NCI-H187 (cell line): ENCODE data around the gene MEMO1.
A peak's percentile ranks its signal among the peaks of the same experiment; 100 is the strongest.
"Not testable (repeated sequence)": the region's sequence is repeated elsewhere in the genome, so short reads cannot be mapped to it uniquely, and the experiment has no call there.

Experiments used
- DNase-seq, 2 experiments: peaks; one replicate each; lab custom pipeline; 2025; lab: John Stamatoyannopoulos, UW

Gene MEMO1

GRCh38 chr2:32010670-32011484, at the start of gene MEMO1:
Gene MEMO1 (minus strand): TSS chr2:32011008. CDS start chr2:32010247, 761 bp downstream.
- peak; percentile 93 to 96 for DNase-seq

- DNase-seq: no peak
Observed at GRCh38 chr2:32060266-32060665, 49.5 kb upstream of the MEMO1 start.

- no peak for DNase-seq
Observed at GRCh38 chr2:32058130-32058529, 47.3 kb upstream of the MEMO1 start.

GRCh38 chr2:32054583-32054982, 43.8 kb upstream of the MEMO1 start:
- not testable (repeated sequence) for DNase-seq

- no peak for DNase-seq
Observed at GRCh38 chr2:32051836-32052439, 41.1 kb upstream of the MEMO1 start.

- DNase-seq: no peak
Observed at GRCh38 chr2:32043561-32043960, 32.8 kb upstream of the MEMO1 start.

GRCh38 chr2:32039447-32040219, 28.8 kb upstream of the MEMO1 start, which contains the start of gene DPY30:
Gene DPY30 (minus strand): TSS chr2:32039805. CDS start chr2:32039456, 349 bp downstream.
- DNase-seq: peak; percentile 88 to 89

- DNase-seq: not testable (repeated sequence)
Observed at GRCh38 chr2:32034198-32034887, 23.5 kb upstream of the MEMO1 start.

GRCh38 chr2:32018789-32019482, 8.1 kb upstream of the MEMO1 start:
- not testable (repeated sequence) for DNase-seq

- DNase-seq: no peak
Observed at GRCh38 chr2:32012872-32013271, 2.1 kb upstream of the MEMO1 start.

- no peak for DNase-seq
Observed at GRCh38 chr2:32011485-32011960, 715 bp upstream of the MEMO1 start.

- not testable (repeated sequence) for DNase-seq
Observed at GRCh38 chr2:32010280-32010669, 533 bp downstream of the MEMO1 start.

GRCh38 chr2:32009516-32010256, 1.1 kb downstream of the MEMO1 start:
- peak in 1 of 2 experiments; percentile 6 for DNase-seq

- peak in 1 of 2 experiments; percentile 14 for DNase-seq
Observed at GRCh38 chr2:32008805-32009515, 1.8 kb downstream of the MEMO1 start.

GRCh38 chr2:32007121-32007391, 3.8 kb downstream of the MEMO1 start:
- no peak for DNase-seq

GRCh38 chr2:32005371-32005976, 5.3 kb downstream of the MEMO1 start:
- no peak for DNase-seq

GRCh38 chr2:32003791-32004190, 7.0 kb downstream of the MEMO1 start:
- DNase-seq: no peak

- DNase-seq: no peak
Observed at GRCh38 chr2:32002406-32002805, 8.4 kb downstream of the MEMO1 start.

GRCh38 chr2:31999438-31999837, 11.4 kb downstream of the MEMO1 start:
- no peak for DNase-seq
